ENCODE results near the gene BICRA.
A peak's percentile ranks its signal among the peaks of the same experiment; 100 is the strongest.
"Not testable (repeated sequence)": the region's sequence is repeated elsewhere in the genome, so short reads cannot be mapped to it uniquely, and the experiment has no call there.

BICRA gene

GRCh38 chr19:47608969-47609905, at the start of gene BICRA:
Gene BICRA (plus strand): TSS chr19:47609134. CDS start chr19:47673575, 64,441 bp downstream.
- peak; percentile 78 for DNase-seq

- no peak for DNase-seq
Observed at GRCh38 chr19:47560999-47561398, 47.9 kb upstream of the BICRA start.

DNA sequence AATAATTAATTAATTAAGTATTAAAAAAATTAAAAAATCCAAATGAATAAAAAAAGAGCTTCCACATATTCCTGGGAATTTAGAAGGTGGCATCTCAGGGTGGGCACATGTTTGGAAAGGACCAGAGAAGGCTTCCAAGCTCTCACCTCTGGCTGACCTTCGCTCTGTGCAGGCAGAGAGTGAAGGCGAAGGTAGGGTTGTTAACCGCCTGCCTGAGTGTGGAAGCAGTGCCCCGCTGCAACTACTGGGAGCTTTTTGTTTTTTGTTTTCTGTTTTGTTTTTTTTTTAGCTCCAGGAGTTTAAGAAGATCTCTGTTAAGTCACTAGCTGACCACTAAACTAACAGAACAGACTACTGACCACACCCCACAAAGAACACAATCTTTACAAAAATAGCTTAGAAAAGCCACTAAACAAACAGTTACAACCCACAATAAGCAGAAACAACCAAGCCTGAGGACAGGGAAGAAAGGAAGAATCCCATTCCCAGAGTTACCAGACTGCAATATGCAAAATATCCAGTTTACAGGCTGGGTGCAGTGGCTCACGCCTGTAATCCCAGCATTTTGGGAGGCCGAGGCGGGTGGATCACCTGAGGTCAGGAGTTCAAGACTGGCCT, 47.4 kb upstream of the BICRA start:
- no peak for DNase-seq

- DNase-seq: no peak
Observed at GRCh38 chr19:47564081-47564480, 44.9 kb upstream of the BICRA start.

DNA sequence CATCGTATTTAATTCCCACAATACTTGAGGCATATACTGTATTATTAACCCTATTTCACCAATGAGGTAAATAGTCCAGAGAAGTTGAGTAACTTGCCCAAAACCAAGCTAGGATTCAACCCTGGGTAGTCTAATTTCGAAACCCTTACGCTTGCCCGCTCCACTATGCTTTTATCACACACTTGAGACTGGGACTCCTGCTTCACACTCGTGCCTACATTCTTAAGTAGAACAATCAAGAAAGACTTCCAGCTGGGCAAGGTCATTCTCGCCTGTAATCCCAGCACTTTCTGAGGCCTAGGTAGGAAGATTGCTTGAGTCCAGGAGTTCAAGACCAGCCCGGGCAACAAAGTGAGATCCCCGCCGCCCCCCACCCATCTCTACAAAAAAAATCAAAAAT, 39.6 kb upstream of the BICRA start:
- DNase-seq: no peak

DNA sequence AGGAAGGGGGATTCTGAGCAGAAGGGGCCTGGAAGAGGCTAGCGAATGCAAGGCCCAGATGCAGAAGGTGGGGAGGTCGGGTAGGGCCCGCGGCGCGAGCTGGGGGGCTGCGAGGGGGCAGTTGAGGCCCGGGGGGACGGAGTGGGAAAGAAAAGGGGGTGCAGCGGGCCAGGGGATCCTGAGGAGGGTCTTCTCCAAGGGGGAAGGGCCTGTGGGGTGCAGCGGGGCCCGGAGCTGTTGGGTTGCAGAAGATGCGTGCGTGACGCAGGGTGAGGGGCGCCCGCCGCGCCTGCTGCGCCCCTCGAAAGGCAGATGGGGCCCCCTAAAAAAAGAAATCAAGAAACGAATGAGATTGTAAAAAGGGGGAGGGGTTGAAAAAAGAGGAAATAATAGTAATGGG, 36.3 kb upstream of the BICRA start:
- DNase-seq: no peak

- DNase-seq: peak; percentile 87
Observed at GRCh38 chr19:47573071-47574026, 35.6 kb upstream of the BICRA start, which contains the start of gene ZNF541. Gene ZNF541 (minus strand): TSS chr19:47573148. CDS start chr19:47555856, 17,292 bp downstream.

DNA sequence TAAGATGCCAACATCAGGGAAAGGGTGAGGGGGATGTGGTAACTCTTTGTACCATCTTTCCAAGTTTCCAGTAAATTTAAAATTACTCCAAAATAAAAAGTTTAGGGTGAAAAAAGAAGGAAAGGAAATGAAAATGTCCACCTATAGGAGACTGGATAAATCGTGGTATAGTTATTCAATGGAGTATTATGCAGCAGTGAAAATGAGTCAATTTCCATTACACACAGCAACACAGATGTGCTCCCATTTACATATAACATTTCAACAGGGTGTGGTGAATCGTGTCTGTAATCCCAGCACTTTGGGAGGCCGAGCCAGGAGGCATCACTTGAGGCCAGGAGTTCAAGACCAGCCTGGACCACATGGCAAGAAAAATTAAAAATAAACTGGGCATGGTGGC, 28.5 kb upstream of the BICRA start:
- no peak for DNase-seq

DNA sequence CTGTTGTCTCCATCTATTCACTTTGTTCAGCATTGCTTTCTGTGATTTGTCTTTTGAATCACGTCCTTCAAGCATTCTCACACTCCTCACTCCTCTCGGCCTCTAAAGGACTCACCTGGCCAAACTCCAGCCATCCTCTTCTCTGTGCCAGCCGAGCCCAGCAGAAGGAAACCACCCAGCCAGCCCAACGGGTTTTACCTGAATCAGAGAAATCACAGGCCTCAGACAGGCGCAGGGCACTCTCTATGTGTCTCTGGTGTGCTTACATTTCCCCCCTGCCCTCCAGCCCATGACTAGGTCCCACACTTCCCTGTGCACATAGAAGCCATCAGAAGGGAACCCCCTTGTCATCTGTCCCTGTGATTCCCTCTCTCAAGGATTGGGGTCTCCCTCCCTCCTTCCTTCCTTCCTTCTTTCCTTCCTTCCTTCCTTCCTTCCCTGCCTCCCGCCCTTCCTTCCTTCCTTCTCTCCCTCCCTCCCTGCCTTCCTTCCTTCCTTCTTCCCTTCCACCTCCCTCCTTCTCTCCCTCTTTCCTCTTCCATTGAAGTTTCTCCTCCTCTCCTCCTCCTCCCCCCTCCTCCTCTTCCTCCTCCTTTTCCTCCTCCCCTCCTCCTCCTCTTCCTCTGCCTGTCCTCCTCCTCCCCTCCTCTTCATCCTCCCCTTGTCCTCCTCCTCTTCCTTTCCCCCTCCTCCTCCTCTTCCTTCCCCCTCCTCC, 27.2 kb upstream of the BICRA start:
- no peak for DNase-seq

GRCh38 chr19:47582320-47582909, 26.5 kb upstream of the BICRA start:
- DNase-seq: no peak

GRCh38 chr19:47583161-47583560, 25.8 kb upstream of the BICRA start:
- DNase-seq: not testable (repeated sequence)

DNA sequence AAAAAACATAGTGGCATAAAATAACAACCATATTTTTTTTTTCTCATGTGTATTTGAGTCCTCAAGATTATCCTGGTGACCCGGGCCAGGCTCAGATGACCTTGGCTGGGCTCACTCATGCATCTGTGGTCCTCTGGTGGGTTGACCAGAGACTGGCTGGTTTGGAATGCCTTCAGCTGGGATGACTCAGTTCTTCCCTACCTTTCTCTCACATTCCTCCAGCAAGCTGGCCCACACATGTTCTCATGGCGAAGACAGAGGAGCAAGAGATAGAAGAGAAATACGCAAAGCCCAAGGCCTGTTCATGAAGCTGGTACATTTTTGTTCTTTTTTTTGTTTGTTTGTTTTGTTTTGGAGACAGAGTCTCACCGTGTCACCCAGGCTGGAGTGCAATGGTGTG, 21.6 kb upstream of the BICRA start:
- no peak for DNase-seq

DNA sequence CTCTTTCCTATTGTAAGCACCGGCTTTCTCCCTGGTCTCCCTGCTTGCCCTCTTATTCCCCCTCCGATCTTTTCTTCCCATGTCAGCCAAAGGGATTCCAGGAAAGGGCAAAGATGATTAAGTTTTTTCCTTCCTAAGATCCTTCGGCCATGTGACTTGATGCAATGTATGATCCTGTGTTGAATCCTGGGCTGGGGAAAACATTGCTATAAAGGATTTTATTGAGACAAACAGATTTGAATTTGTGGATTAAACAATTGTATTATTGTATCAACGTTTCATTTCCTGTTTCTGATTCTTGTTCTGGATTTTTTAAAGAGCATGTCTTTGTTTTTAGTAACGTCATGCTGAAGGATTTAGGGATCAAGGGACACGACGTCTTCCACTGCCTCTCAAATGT, 19.1 kb upstream of the BICRA start:
- no peak for DNase-seq

- DNase-seq: no peak
Observed at GRCh38 chr19:47593860-47594259, 15.1 kb upstream of the BICRA start.

DNA sequence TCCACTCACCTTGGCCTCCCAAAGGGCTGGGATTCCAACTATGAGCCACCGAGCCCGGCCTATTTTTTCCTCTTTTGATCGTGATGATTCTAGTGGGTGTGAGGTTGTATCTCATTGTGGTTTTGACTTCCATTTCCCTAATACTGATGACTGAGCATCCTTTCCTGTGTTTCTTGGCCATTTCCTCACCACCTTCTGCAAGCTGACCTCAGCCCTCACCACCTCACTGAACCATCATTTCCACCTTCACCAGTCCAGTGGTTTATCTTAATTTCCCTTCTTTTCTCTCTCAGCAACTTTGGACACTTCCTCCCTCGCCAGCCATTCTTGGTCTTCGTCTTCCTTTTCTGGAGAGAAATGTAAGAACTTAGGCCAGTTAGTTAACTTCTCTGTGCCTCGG, 13.0 kb upstream of the BICRA start:
- DNase-seq: no peak

DNA sequence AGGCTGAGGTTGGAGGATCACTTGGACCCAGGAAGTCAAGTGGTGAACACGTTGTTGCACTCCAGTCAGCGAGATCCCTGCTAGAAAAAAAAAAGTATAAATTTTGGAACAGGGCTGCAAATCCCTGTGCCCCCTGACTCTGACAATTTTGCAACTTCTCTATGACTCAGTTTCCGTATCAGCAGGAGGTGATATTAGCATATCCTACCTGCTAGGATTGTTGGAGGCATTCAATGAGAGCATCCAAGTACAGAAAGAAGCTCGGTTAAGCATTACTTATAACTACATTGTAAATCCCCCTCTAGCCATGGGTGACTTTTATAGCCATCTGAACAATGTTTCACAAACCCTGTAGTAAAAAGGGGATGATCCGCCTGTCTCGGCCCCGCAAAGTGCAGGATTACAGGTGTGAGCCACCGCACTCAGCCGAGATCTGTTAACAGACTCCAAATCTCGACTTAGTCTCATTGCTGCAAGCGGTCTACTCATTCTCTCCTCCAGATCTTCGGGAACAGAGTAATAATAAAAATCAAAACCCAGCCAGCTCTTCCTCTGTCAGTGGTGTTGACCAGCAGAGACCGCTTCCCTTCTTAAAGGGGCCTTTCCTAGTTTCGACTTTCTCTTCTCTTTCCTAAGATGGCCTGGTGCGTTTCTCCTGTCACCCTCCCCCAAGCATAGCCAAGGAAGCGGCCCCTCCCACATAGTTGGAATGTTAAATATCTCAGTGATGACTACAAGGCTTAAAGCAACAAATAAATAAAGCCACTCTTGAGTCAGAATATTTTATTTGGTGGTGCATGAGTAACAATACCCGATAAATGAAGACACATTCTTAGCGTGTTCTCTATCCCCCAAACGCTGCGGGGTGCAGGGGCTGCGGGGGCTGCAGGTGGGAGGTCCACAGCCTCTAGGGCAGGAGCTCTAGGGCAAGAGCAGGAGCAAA, 10.3 kb upstream of the BICRA start:
- DNase-seq: no peak

- not testable (repeated sequence) for DNase-seq
Observed at GRCh38 chr19:47599671-47600245, 9.2 kb upstream of the BICRA start.

- DNase-seq: peak; percentile 100
Observed at GRCh38 chr19:47600246-47601179, 8.4 kb upstream of the BICRA start.

Measured in activated CD8-positive, alpha-beta memory T cell treated with anti-CD3 and anti-CD28 coated beads, Interleukin-2, amount 50 U/mL, for 4 hours (primary cell).